Measurements from ENCODE around the gene PRKCE.

- no peak for TF ChIP-seq CTCF (IDR thresholded peaks at IDR 0.05)
- TF ChIP-seq POLR2A (IDR thresholded peaks at IDR 0.05): no peak
These were observed 157.7 kb downstream of the PRKCE start for GRCh38 chr2:45809205-45809604.
